NOMO-1 (cell line): ENCODE measurements around the gene ADGRG1.
"Not testable (repeated sequence)": the region's sequence is repeated elsewhere in the genome, so short reads cannot be mapped to it uniquely, and the experiment has no call there.

Source experiments
- DNase-seq, 2 experiments: peaks; one replicate each; lab custom pipeline; 2025; ENCODE audit not compliant: unreplicated experiment in 2 of 2; lab: John Stamatoyannopoulos, UW

Gene ADGRG1

GRCh38 chr16:57695680-57696069, 67.2 kb downstream of the ADGRG1 start:
- no peak for DNase-seq

DNA sequence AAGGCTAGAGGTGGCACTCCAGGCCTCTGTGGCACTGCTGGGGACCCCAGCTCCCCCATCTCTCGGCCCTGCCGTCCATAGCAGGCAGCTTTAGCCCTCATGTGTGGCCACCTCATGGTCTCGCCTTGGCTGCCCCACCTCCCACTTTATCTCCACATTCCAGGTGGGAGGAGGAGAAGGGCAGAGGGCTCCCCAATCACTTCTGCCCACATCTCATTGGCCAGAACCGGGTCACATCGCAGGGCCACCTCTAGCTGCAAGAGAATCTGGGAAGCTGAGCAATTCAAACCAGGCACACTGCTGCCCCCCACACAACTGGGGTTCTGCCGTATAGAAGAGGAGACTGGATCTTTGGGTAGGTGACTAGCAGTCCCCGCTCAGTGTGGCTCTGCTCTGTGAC, 67.8 kb downstream of the ADGRG1 start:
- DNase-seq = no peak

- DNase-seq = no peak
Measured at GRCh38 chr16:57697896-57698537, 69.6 kb downstream of the ADGRG1 start.

- no peak for DNase-seq
Measured at GRCh38 chr16:57698812-57699405, 70.5 kb downstream of the ADGRG1 start.

- no peak for DNase-seq
Measured at GRCh38 chr16:57699481-57699880, 71.1 kb downstream of the ADGRG1 start.

GRCh38 chr16:57699899-57700298, 71.5 kb downstream of the ADGRG1 start:
- DNase-seq = no peak

DNA sequence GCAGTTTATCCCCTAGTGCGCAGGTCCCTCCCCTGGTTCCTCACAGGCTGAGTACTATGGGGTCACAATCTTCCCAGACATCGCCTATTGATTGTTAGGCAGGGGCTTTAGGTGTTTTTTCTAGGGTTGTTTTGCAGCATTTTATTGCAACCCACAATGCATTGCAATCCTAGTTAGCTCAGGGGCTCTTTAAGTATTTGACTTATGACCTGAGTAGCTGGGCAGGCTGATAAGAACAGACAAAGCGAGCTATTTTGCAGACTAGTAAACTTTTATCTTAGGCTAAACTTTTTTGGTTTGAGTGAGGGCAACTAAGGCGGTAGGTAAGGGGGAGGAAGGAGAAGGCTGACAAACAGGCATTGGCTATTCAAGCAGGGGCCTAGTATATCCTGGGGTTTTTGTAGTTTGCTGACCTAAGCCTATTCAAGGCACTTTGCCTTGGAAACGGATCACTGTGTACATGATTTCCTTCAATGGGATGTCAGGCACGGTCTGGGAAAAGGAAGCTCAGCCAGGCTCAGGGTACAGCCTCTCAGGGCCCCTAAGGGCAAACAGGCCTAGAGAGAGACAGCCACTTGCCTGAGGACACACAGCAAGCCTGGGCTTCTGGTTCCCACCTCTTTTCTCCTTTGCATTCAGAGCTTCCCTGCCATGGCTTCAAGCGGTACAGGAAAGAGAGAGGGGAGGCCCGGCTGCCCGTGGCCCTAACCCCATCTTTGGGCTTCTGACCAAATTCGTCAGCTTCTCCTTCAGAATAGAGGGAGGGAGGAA, 72.5 kb downstream of the ADGRG1 start:
- DNase-seq = no peak

DNA sequence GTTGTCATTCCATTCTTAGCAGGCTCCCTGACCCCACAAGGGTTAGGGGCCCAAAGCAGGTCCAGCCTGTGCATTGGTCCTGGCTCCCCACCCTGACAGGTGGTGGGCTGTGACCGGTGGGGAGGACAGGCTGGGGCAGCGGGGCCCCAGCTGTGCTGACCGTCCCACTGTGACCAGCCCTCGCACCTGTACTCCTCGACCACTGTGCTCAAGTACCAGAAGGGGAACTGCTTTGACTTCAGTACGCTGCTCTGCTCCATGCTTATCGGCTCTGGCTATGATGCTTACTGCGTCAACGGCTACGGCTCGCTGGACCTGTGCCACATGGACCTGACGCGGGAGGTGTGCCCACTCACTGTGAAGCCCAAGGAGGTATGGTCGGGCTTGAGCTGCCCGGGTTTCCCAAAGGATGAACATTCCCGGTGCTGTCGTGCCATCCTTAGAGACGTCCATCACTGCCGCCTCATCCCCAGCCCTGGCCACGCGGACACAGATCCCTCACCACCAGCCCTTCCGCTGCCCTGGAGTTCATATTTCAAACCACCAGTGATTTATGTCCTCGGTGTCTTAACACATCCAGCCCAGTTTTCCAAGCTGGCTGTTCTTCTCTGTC, 73.4 kb downstream of the ADGRG1 start:
- DNase-seq = no peak

DNA sequence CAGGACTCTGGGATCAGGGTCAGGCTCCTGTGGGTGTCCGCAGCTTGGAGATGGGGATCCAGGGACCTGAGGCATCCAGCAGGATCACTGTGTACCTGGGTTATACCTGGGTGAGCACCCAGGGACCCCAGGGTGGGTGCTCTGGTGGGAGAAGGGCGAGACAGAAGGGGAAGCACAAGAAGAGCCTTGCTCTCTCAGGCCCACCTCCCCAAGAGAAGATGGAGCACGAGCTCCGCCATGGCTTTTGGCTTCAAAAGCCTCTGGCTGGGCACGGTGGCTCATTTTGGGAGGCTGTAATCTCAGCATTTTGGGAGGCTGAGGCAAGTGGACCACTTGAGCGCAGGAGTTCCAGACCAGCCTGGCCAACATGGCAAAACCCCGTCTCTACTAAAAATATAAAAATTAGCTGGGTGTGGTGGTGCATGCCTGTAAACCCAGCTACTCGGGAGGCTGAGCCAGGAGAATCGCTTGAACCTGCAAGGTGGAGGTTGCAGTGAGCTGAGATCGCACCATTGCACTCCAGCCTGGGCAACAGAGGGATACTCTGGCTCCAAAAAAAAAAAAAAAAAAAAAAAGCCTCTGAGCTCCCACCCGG, 75.1 kb downstream of the ADGRG1 start:
- DNase-seq = no peak

- no peak for DNase-seq
Measured at GRCh38 chr16:57704011-57704904, 75.8 kb downstream of the ADGRG1 start.

DNA sequence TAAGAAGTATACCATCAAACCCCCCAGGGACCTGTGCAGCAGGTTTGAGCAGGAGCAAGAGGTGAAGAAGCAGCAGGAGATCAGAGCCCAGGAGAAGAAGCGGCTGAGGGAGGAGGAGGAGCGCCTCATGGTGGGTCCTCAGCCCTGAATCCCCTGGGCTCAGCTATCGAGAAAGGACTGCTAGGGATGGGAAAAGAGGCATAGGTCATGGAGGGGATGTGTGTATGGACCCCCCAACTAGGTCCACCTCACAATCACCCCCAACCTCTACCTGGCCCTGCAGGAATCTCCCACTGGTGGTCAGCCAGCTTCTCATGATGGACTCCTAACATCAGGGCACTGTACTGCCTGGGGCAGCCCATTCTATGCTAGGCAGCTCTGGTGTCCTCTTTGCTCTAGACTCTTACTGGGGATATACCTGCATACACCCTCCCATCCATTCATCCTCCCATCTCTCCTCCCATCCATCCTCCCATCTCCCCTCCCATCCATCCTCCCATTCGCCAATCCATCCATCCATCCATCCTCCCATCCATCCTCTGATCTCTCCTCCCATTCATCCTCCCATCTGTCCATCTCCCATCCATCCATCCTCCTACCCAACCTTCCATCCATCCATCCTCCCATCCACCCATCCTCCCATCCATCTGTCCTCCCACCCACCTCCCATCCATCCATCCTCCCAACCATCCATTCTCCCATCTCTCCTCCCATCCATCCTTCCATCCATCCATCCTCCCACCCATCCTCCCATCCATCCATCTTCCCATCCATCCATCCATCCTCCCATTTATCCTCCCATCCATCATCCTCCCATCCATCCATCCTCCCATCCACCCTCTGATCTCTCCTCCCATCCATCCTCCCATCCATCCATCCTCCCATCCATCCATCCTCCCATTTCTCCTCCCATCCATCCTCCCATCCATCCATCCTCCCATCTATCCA, 76.7 kb downstream of the ADGRG1 start:
- DNase-seq = no peak

DNA sequence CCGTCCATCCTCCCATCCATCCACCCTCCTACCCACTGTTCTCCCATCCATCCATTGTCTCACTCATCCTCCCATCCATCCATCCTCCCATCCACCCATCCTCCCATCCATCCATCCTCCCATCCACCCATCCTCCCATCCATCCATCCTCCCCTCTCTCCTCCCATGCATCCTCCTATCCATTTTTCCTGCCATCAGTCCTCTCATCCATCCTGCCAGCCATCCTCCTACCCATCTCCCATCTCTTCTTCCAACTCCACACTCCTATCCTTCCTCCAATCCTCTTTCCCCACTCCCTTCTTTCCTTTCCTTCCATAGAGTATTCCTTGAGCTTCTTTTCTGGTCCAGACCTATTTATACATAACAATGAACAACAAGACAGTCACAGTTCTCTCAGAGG, 78.3 kb downstream of the ADGRG1 start:
- DNase-seq = no peak

GRCh38 chr16:57707331-57707730, 78.9 kb downstream of the ADGRG1 start:
- no peak for DNase-seq

- DNase-seq = no peak
Measured at GRCh38 chr16:57708168-57708567, 79.7 kb downstream of the ADGRG1 start.

DNA sequence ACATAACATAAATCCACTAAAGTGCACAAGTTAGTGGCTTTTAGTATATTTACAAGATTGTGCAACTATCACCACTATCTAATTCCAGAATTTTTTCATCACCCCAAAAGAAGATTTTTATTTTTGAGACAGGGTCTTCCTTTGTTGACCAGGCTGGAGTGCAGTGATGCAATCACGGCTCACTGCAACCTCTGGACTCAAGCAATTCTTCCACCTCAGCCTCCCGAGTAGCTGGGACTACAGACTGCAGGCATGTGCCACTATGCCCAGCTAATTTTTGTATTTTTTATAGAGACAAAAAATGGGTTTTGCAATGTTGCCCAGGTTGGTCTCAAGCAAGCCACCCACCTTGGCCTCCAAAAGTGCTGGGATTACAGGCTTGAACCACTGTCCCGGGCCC, 81.2 kb downstream of the ADGRG1 start:
- no peak for DNase-seq

DNA sequence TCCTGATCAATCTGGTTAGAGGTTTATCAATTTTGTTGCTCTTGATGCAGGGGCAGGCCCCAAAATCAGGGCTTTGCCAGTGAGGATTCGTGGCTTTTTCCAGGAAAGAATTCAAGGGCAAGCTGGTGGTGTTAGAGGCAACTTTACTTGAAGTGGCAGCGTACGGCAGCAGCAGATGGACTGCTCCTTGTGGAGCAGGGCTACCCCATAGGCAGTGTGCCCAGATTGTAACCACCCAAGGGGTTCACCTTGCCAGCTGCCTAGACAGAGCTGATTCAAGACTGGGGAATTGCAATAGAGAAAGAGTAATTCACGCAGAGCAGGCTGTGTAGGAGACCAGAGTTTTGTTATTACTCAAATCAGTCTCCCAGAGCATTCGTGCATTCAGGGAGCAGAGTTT, 82.9 kb downstream of the ADGRG1 start:
- DNase-seq = no peak

DNA sequence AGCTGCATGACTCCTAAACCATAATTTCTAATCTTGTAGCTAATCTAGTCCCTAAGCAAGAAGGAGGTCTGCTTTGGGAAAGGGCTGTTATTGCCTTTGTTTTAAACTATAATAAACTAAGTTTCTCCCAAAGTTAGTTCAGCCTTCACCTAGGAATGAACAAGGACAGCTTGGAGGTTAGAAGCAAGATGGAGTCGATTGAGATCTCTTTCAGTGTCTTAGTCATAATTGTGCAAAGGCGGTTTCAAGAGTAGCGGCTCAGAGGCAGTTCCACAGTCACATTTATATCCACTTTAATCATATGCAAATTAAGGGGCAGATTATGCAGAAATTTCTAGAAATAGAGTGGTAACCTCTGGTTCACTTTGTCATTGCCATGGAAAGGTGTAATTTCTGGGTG, 83.6 kb downstream of the ADGRG1 start:
- DNase-seq = no peak

DNA sequence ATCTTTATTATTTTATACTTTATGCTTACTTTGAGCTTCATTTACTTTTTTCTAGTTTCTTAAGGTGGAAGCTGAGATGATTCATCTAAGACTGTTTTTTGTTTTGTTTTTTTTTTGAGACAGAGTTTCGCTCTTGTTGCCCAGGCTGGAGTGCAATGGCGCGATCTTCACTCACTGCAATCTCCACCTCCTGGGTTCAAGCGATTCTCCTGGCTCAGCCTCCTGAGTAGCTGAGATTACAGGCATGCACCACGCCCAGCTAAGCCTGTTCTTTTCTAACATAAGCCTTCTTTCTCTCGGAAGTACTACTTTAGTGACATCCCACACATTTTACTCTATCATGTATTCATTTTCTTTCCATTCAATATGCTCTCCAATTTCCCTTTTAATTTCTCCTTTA, 84.1 kb downstream of the ADGRG1 start:
- DNase-seq = not testable (repeated sequence)

DNA sequence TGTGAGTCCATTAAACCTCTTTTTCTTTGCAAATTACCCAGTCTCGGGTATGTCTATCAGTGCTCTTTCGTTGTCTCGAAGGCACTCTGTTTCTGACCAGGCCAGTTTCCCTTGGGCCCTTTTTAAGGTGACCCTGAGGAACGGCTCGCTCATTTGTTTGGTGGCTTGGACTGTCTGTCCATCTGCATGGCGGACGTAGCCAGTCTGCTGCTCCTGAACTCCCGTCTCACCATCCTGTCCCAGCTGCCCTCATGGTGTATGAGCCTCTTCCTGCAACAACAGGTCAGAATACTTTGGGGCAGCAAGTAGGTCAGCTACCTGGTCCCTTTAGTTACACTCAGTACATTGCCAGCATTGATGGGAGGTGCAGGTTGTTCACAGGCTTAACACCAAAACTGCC, 85.2 kb downstream of the ADGRG1 start:
- no peak for DNase-seq
